Lower leg skin (tissue), 4 donors: Measurements from ENCODE around the gene SLC9A9. TPM values are rescaled to one million over a fixed set of nuclear protein-coding genes. Genes with fewer than 3 reads are reported as not detected.

ENCODE experiments used
- DNase-seq, 2 donors: peaks; one replicate each; pipeline ENCODE4 v3.0.0-alpha.2; 2019; ENCODE audit warnings: low spot score in 2 of 2
- H3K4me3 ChIP-seq: fragments of 200-600 bp; sonication (generic); 2 replicates; pipeline ENCODE4 v1.5.1; 2017; ENCODE audit warnings: mild to moderate bottlenecking, low read depth; ENCODE audit not compliant: poor library complexity, severe bottlenecking
- CTCF ChIP-seq, 3 donors: fragments of 450-650 bp; IDR thresholded peaks; one replicate each; pipeline ENCODE4 v1.5.1; 2016; ENCODE audit warnings: antibody characterized with exemption in 3 of 3, mild to moderate bottlenecking in 3 of 3, moderate library complexity in 2 of 3
- POLR2A ChIP-seq, 2 donors: fragments of 450-650 bp; IDR thresholded peaks; one replicate each; pipeline ENCODE4 v1.6.1; 2016 to 2017; ENCODE audit warnings: antibody characterized with exemption in 2 of 2, mild to moderate bottlenecking in 1 of 2, moderate library complexity in 1 of 2
- WGBS, 2 donors: methylation state at CpG; one replicate each; pipeline ENCODE4 v1.1.5; 2018; 5-methylcytosine and 5-hydroxymethylcytosine counted together
- intact Hi-C: fragments of 100-400 bp; cut with DNase I; formaldehyde crosslinking; loops from one replicate; pipeline ENCODE4 v1.15.0; 2023; ENCODE audit warnings: low total_unique reads
- total RNA-seq, 4 donors: library from RNA; depleted of rRNA; stranded (reverse); fragments of >200 nt; gene quantifications; one replicate each; pipeline ENCODE4 v1.1.0, GENCODE V29; 2016

The SLC9A9 gene
- total RNA-seq, 4 donors from 2014 or later = 14.6 to 40.8 (median 23.7) TPM

GRCh38 chr3:143736205-143736997, 111.9 kb downstream of the SLC9A9 start:
- intact Hi-C loops = no loop called here
- DNase-seq = no peak
- TF ChIP-seq CTCF (IDR thresholded peaks at IDR 0.05) = no peak
- WGBS, 2 donors = 64 to 73% methylated on average over 5 of the region's 5 CpGs
- no peak overlapping the region for H3K4me3 ChIP-seq

- no peak for DNase-seq
- WGBS, 2 donors = 80 to 87% methylated on average over 2 of the region's 2 CpGs
- H3K4me3 ChIP-seq = no peak overlapping the region
- TF ChIP-seq CTCF (IDR thresholded peaks at IDR 0.05) = no peak
- TF ChIP-seq POLR2A (IDR thresholded peaks at IDR 0.05) = no peak
- intact Hi-C loops = no loop called here
These were observed 116.5 kb downstream of the SLC9A9 start for GRCh38 chr3:143731776-143732175.

GRCh38 chr3:143731320-143731719, 116.9 kb downstream of the SLC9A9 start:
- intact Hi-C loops = no loop called here
- 92 to 96% methylated on average over 1 of the region's 1 CpG for WGBS, 2 donors
- no peak overlapping the region for H3K4me3 ChIP-seq
- no peak for TF ChIP-seq POLR2A (IDR thresholded peaks at IDR 0.05)
- TF ChIP-seq CTCF (IDR thresholded peaks at IDR 0.05) = no peak
- DNase-seq = no peak

GRCh38 chr3:143727391-143727790, 120.9 kb downstream of the SLC9A9 start:
- TF ChIP-seq CTCF (IDR thresholded peaks at IDR 0.05) (no peak), POLR2A (IDR thresholded peaks at IDR 0.05) (no peak)
- intact Hi-C loops = no loop called here
- 23% methylated on average over 3 of the region's 3 CpGs for WGBS, 2 donors
- H3K4me3 ChIP-seq = no peak overlapping the region
- no peak for DNase-seq

- TF ChIP-seq CTCF (IDR thresholded peaks at IDR 0.05) (no peak), POLR2A (IDR thresholded peaks at IDR 0.05) (no peak)
- H3K4me3 ChIP-seq = no peak overlapping the region
- intact Hi-C loops = no loop called here
- DNase-seq = no peak
- WGBS, 2 donors = 28 to 30% methylated on average over 1 of the region's 1 CpG
These were observed 121.5 kb downstream of the SLC9A9 start for GRCh38 chr3:143726727-143727126.

GRCh38 chr3:143720381-143720780, 127.9 kb downstream of the SLC9A9 start:
- intact Hi-C loops = no loop called here
- no peak for DNase-seq
- WGBS, 2 donors = 83 to 90% methylated on average over 2 of the region's 2 CpGs
- TF ChIP-seq CTCF (IDR thresholded peaks at IDR 0.05) (no peak), POLR2A (IDR thresholded peaks at IDR 0.05) (no peak)
- H3K4me3 ChIP-seq = no peak overlapping the region
